Mesendoderm (in vitro differentiated cells): ENCODE data around the gene SRM.
"Not testable (repeated sequence)": the region's sequence is repeated elsewhere in the genome, so short reads cannot be mapped to it uniquely, and the experiment has no call there.

Source experiments
- DNase-seq: peaks from one replicate; pipeline ENCODE4 v3.0.0; 2013
- H2AK5ac ChIP-seq: 2 replicates; pipeline ENCODE4 v1.6.1; 2013; ENCODE audit warnings: low read length, inconsistent platforms
- H2BK120ac ChIP-seq: 2 replicates; pipeline ENCODE4 v1.6.1; 2013; ENCODE audit warnings: low read depth, mild to moderate bottlenecking, low read length, moderate library complexity, mixed read lengths
- H2BK15ac ChIP-seq: replicated peaks from 2 replicates; pipeline ENCODE4 v1.6.1; 2013; ENCODE audit warnings: low read depth, mild to moderate bottlenecking, moderate library complexity
- H2BK5ac ChIP-seq: 2 replicates; pipeline ENCODE4 v1.6.1; 2013; ENCODE audit warnings: low read length, inconsistent platforms
- H3K18ac ChIP-seq: 2 replicates; pipeline ENCODE4 v1.6.1; 2013; ENCODE audit warnings: mild to moderate bottlenecking, low read length, mixed read lengths
- H3K23ac ChIP-seq: one replicate; pipeline ENCODE4 v1.6.1; 2013; ENCODE audit warnings: low read length
- H3K27ac ChIP-seq: 2 replicates; pipeline ENCODE4 v1.5.1; 2013; ENCODE audit warnings: low read depth, mild to moderate bottlenecking, inconsistent platforms, low read length, moderate library complexity
- H3K27me3 ChIP-seq: 2 replicates; pipeline ENCODE4 v1.6.1; 2013; ENCODE audit warnings: low read length, control low read depth, mild to moderate bottlenecking, inconsistent platforms; ENCODE audit not compliant: insufficient read depth, poor library complexity
- H3K36me3 ChIP-seq: 2 replicates; pipeline ENCODE4 v1.6.1; 2013; ENCODE audit warnings: low read length, inconsistent platforms; ENCODE audit not compliant: control insufficient read depth, insufficient read depth
- H3K4ac ChIP-seq: one replicate; pipeline ENCODE4 v1.6.1; 2013; ENCODE audit warnings: low read depth, mild to moderate bottlenecking, low read length, moderate library complexity
- H3K4me1 ChIP-seq: 2 replicates; pipeline ENCODE4 v1.6.1; 2013; ENCODE audit warnings: low read depth, low read length, inconsistent platforms; ENCODE audit not compliant: control insufficient read depth
- H3K4me2 ChIP-seq: 2 replicates; pipeline ENCODE4 v1.6.1; 2013; ENCODE audit warnings: low read length
- H3K4me3 ChIP-seq: 2 replicates; pipeline ENCODE4 v1.5.1; 2013; ENCODE audit warnings: mild to moderate bottlenecking, low read length
- H3K56ac ChIP-seq: one replicate; pipeline ENCODE4 v1.6.1; 2013; ENCODE audit warnings: low read length
- H3K79me1 ChIP-seq: 2 replicates; pipeline ENCODE4 v1.6.1; 2013; ENCODE audit warnings: low read length, inconsistent platforms
- H3K79me2 ChIP-seq: 2 replicates; pipeline ENCODE4 v1.6.1; 2013; ENCODE audit warnings: mild to moderate bottlenecking, low read length; ENCODE audit not compliant: control insufficient read depth, insufficient read depth
- H3K9ac ChIP-seq: 2 replicates; pipeline ENCODE4 v1.6.1; 2013; ENCODE audit warnings: low read length, inconsistent platforms
- H4K5ac ChIP-seq: one replicate; pipeline ENCODE4 v1.6.1; 2013; ENCODE audit warnings: low read length
- H4K8ac ChIP-seq: one replicate; pipeline ENCODE4 v1.6.1; 2013; ENCODE audit warnings: low read depth, mild to moderate bottlenecking, control low read depth, low read length, moderate library complexity
- WGBS: extraction: QIAGEN DNeasy Blood & Tissue Kit; methylation state at CpG from one replicate; pipeline ENCODE4 v1.1.7; 2013; ENCODE audit warnings: low lambda C conversion rate, missing lambda C conversion rate; ENCODE audit not compliant: insufficient coverage; ENCODE audit errors: extremely low coverage; 5-methylcytosine and 5-hydroxymethylcytosine counted together

Gene SRM

DNA sequence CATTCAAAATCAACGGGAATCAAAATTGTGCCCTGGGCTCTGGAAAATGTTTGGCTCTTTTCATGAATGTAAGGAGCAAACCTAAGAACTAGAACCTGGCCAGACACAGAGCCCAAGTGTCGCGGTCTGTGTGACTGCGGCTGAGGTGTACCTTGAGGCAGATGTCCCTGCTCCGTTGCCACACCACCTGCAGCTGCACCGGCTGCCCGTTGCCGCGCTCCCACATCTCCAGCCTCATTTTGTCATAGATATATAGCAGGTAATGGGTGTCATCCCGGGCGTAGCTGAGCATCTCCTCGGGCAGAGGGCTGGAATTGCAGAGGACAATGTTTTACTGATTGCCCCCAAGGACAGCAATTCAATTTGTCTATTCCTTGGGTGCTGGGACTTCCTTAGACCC is 21.1 kb upstream of the SRM start:
- Histone ChIP-seq H3K56ac (no peak overlapping the region), H3K4ac (no peak overlapping the region), H2AK5ac (no peak overlapping the region), H3K4me1 (no peaks in the 10 kb centered on the region), H3K4me3 (no peak overlapping the region), H3K23ac (no peak overlapping the region), H3K9ac (no peak overlapping the region), H3K36me3 (peaks cover 22% of the 10 kb centered on the region), H2BK120ac (no peak overlapping the region), H2BK5ac (no peak overlapping the region), H3K27me3 (no peaks in the 10 kb centered on the region), H3K79me1 (no peaks in the 10 kb centered on the region), H4K8ac (no peak overlapping the region), H2BK15ac (no peak overlapping the region), H3K27ac (no peak overlapping the region), H3K79me2 (no peaks in the 10 kb centered on the region), H3K18ac (no peak overlapping the region), H3K4me2 (no peak overlapping the region), H4K5ac (no peak overlapping the region)
- no CpG with 5 or more reads among the region's 12 CpGs for WGBS
- no peak for DNase-seq

DNA sequence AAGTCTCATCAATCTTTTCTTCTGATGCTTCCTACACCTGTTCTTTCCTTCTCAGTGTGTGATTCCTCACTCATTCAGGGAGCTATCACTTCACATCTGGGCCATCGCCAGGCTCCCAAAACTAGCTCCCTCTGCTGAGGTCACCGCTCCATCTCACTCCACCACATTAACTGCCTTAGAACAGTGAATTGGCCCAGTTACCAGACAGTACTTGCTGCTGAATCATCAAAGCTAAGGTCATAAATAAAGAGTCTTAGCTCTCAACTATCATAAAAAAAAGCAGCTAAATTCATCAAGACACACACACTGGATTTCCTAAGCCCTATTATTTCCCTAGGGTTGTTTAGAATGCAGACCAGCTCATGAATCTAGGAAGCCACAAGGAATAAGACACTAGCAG is 18.8 kb upstream of the SRM start:
- H3K18ac ChIP-seq = no peak overlapping the region
- H4K8ac ChIP-seq = no peak overlapping the region
- no peak for DNase-seq
- no peak overlapping the region for H3K23ac ChIP-seq
- H2BK120ac ChIP-seq = no peak overlapping the region
- H3K4me1 ChIP-seq = no peaks in the 10 kb centered on the region
- H3K79me1 ChIP-seq = no peaks in the 10 kb centered on the region
- H3K27me3 ChIP-seq = no peaks in the 10 kb centered on the region
- no peak overlapping the region for H3K56ac ChIP-seq
- no peak overlapping the region for H2BK5ac ChIP-seq
- no peak overlapping the region for H3K4me3 ChIP-seq
- H4K5ac ChIP-seq = no peak overlapping the region
- no peaks in the 10 kb centered on the region for H3K79me2 ChIP-seq
- no peak overlapping the region for H3K4me2 ChIP-seq
- no peak overlapping the region for H3K4ac ChIP-seq
- WGBS = no CpG with 5 or more reads among the region's 2 CpGs
- H3K27ac ChIP-seq = no peak overlapping the region
- peaks cover 23% of the 10 kb centered on the region for H3K36me3 ChIP-seq
- H2AK5ac ChIP-seq = no peak overlapping the region
- no peak overlapping the region for H3K9ac ChIP-seq
- no peak overlapping the region for H2BK15ac ChIP-seq

DNA sequence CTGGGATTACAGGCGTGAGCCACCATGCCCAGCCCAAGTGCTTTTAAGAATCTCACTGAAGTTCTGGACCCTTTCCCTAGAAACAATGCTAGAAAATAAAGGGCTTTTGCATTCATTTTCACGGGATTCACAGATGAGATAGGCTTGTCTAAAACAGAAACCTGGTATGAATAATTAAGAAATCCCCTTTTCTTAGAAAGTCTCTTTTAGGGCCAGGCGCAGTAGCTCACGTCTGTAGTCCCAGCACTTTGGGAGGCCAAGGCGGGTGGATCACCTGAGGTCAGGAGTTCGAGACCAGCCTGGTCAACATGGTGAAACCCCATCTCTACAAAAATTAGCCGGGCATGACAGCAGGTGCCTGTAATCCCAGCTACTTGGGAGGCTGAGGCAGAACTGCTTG is 13.6 kb upstream of the SRM start:
- H3K27me3 ChIP-seq, DNase-seq, H2BK120ac ChIP-seq, H2AK5ac ChIP-seq, H4K5ac ChIP-seq, H3K4me2 ChIP-seq, H3K9ac ChIP-seq, H3K79me2 ChIP-seq, H3K79me1 ChIP-seq, H3K56ac ChIP-seq, H4K8ac ChIP-seq, H2BK15ac ChIP-seq, H2BK5ac ChIP-seq, H3K18ac ChIP-seq, H3K4me3 ChIP-seq, H3K4me1 ChIP-seq, H3K23ac ChIP-seq, H3K27ac ChIP-seq, H3K4ac ChIP-seq: not testable (repeated sequence)
- peaks cover 33% of the 10 kb centered on the region for H3K36me3 ChIP-seq
- no CpG with 5 or more reads among the region's 7 CpGs for WGBS

GRCh38 chr1:11072216-11072917 is 12.5 kb upstream of the SRM start:
- Histone ChIP-seq H3K9ac (no peak overlapping the region), H2BK5ac (no peak overlapping the region), H3K79me2 (no peaks in the 10 kb centered on the region), H3K4me2 (no peak overlapping the region), H3K27ac (no peak overlapping the region), H2BK120ac (no peak overlapping the region), H3K27me3 (no peaks in the 10 kb centered on the region), H3K18ac (no peak overlapping the region), H3K4me3 (no peak overlapping the region), H3K56ac (no peak overlapping the region), H3K36me3 (peaks cover 38% of the 10 kb centered on the region), H2AK5ac (no peak overlapping the region), H2BK15ac (no peak overlapping the region), H3K4ac (no peak overlapping the region), H4K5ac (no peak overlapping the region), H3K79me1 (no peaks in the 10 kb centered on the region), H4K8ac (no peak overlapping the region), H3K23ac (no peak overlapping the region), H3K4me1 (no peaks in the 10 kb centered on the region)
- DNase-seq = no peak
- no CpG with 5 or more reads among the region's 13 CpGs for WGBS

GRCh38 chr1:11071463-11072215 is 11.8 kb upstream of the SRM start:
- H3K56ac ChIP-seq = no peak overlapping the region
- no peak overlapping the region for H2AK5ac ChIP-seq
- no peak overlapping the region for H3K27ac ChIP-seq
- H2BK15ac ChIP-seq = no peak overlapping the region
- H4K5ac ChIP-seq = no peak overlapping the region
- no peak overlapping the region for H3K4me3 ChIP-seq
- H3K79me2 ChIP-seq = no peaks in the 10 kb centered on the region
- H3K4me1 ChIP-seq = no peaks in the 10 kb centered on the region
- H3K4ac ChIP-seq = no peak overlapping the region
- no CpG with 5 or more reads among the region's 15 CpGs for WGBS
- no peak overlapping the region for H3K9ac ChIP-seq
- no peak overlapping the region for H3K18ac ChIP-seq
- no peak overlapping the region for H3K23ac ChIP-seq
- no peak overlapping the region for H3K4me2 ChIP-seq
- no peaks in the 10 kb centered on the region for H3K27me3 ChIP-seq
- H3K36me3 ChIP-seq = peaks cover 35% of the 10 kb centered on the region
- no peak for DNase-seq
- no peak overlapping the region for H2BK120ac ChIP-seq
- H3K79me1 ChIP-seq = no peaks in the 10 kb centered on the region
- H2BK5ac ChIP-seq = no peak overlapping the region
- no peak overlapping the region for H4K8ac ChIP-seq
